Measurements from ENCODE around the gene HSPE1.

Gene HSPE1

GRCh38 chr2:197455428-197455827, 44.8 kb upstream of the HSPE1 start:
- Histone ChIP-seq H3K27me3 (ENCODE audit: insufficient read depth, poor library complexity, severe bottlenecking) (no peaks in the 10 kb centered on the region), H3K27ac (replicated peaks) (no peak overlapping the region), H3K4me3 (replicated peaks; ENCODE audit: insufficient read depth, low read length) (no peak overlapping the region)
- DNase-seq (ENCODE audit: low read depth in 1 of 2, low spot score in 1 of 2) = no peak
- TF ChIP-seq SPI1 (IDR thresholded peaks at IDR 0.05; ENCODE audit: borderline replicate concordance, low read depth) (no peak), CTCF (IDR thresholded peaks at IDR 0.05; ENCODE audit: insufficient read depth, low read length) (no peak), GABPA (IDR thresholded peaks at IDR 0.05; ENCODE audit: low read depth) (no peak), POLR2AphosphoS5 (IDR thresholded peaks at IDR 0.05; ENCODE audit: low read depth) (no peak)
- TF ChIP-seq, protein P1, sequence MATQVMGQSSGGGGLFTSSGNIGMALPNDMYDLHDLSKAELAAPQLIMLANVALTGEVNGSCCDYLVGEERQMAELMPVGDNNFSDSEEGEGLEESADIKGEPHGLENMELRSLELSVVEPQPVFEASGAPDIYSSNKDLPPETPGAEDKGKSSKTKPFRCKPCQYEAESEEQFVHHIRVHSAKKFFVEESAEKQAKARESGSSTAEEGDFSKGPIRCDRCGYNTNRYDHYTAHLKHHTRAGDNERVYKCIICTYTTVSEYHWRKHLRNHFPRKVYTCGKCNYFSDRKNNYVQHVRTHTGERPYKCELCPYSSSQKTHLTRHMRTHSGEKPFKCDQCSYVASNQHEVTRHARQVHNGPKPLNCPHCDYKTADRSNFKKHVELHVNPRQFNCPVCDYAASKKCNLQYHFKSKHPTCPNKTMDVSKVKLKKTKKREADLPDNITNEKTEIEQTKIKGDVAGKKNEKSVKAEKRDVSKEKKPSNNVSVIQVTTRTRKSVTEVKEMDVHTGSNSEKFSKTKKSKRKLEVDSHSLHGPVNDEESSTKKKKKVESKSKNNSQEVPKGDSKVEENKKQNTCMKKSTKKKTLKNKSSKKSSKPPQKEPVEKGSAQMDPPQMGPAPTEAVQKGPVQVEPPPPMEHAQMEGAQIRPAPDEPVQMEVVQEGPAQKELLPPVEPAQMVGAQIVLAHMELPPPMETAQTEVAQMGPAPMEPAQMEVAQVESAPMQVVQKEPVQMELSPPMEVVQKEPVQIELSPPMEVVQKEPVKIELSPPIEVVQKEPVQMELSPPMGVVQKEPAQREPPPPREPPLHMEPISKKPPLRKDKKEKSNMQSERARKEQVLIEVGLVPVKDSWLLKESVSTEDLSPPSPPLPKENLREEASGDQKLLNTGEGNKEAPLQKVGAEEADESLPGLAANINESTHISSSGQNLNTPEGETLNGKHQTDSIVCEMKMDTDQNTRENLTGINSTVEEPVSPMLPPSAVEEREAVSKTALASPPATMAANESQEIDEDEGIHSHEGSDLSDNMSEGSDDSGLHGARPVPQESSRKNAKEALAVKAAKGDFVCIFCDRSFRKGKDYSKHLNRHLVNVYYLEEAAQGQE (IDR thresholded peaks at IDR 0.05; ENCODE audit: insufficient replicate concordance, low read depth) = no peak

DNA sequence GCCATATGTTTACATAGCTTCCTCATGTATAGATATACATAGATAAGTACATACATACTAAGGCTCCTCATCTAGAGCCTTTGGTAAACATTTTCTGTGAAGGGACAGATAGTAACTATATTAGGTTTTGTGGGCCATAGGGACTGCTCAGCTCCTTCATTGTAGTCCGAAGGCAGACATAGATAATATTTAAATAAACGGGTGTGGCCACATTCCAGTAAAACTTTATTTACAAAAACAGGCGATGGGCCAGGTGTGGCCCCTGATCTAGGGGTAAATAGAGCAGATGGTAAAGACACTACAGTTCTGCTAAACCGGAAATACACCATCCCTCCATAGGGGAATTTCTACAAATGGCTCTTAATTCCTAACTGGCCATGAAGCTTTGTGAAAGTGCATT, 39.5 kb upstream of the HSPE1 start:
- Histone ChIP-seq H3K27me3 (ENCODE audit: insufficient read depth, poor library complexity, severe bottlenecking) (no peaks in the 10 kb centered on the region), H3K27ac (replicated peaks) (no peak overlapping the region), H3K4me3 (replicated peaks; ENCODE audit: insufficient read depth, low read length) (no peak overlapping the region)
- no peak for TF ChIP-seq POLR2AphosphoS5 (IDR thresholded peaks at IDR 0.05; ENCODE audit: low read depth)
- no peak for DNase-seq (ENCODE audit: low read depth in 1 of 2, low spot score in 1 of 2)

DNA sequence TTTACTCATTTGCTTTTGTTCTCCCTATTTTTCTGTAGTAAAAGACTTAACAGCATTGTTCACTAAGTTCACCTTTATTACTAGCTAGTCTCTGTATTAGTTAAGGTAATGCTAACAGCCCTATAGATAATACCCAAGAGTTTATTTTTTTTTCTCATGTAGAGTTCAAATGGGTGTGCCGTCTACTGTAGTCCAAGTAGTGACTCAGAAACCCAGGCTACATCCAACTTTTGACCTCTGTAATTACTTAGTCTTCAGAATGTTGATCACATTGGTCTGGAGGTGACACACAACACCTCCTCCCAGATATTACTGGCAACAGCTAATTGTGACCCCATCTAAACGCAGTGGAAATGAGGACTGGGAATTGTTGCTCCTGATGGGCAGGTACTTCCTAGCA, 39.1 kb upstream of the HSPE1 start:
- H3K4me3 ChIP-seq (replicated peaks; ENCODE audit: insufficient read depth, low read length) = no peak overlapping the region
- DNase-seq (ENCODE audit: low read depth in 1 of 2, low spot score in 1 of 2) = no peak
- TF ChIP-seq SPI1 (IDR thresholded peaks at IDR 0.05; ENCODE audit: borderline replicate concordance, low read depth) (no peak), POLR2AphosphoS5 (IDR thresholded peaks at IDR 0.05; ENCODE audit: low read depth) (no peak), GABPA (IDR thresholded peaks at IDR 0.05; ENCODE audit: low read depth) (no peak), CTCF (IDR thresholded peaks at IDR 0.05; ENCODE audit: insufficient read depth, low read length) (no peak)
- TF ChIP-seq, protein P1 (IDR thresholded peaks at IDR 0.05; ENCODE audit: insufficient replicate concordance, low read depth) = no peak
- no peak overlapping the region for H3K27ac ChIP-seq (replicated peaks)
- H3K27me3 ChIP-seq (ENCODE audit: insufficient read depth, poor library complexity, severe bottlenecking) = no peaks in the 10 kb centered on the region

GRCh38 chr2:197464175-197464574, 36.0 kb upstream of the HSPE1 start:
- H3K27ac ChIP-seq (replicated peaks) = no peak overlapping the region
- TF ChIP-seq SPI1 (IDR thresholded peaks at IDR 0.05; ENCODE audit: borderline replicate concordance, low read depth) (no peak), GABPA (IDR thresholded peaks at IDR 0.05; ENCODE audit: low read depth) (no peak), CTCF (IDR thresholded peaks at IDR 0.05; ENCODE audit: insufficient read depth, low read length) (no peak), POLR2AphosphoS5 (IDR thresholded peaks at IDR 0.05; ENCODE audit: low read depth) (no peak)
- TF ChIP-seq, protein P1 (IDR thresholded peaks at IDR 0.05; ENCODE audit: insufficient replicate concordance, low read depth) = no peak

More at GRCh38 chr2:197464175-197464574, 36.0 kb upstream of the HSPE1 start:
- Histone ChIP-seq H3K4me3 (replicated peaks; ENCODE audit: insufficient read depth, low read length) (no peak overlapping the region), H3K27me3 (ENCODE audit: insufficient read depth, poor library complexity, severe bottlenecking) (no peaks in the 10 kb centered on the region)
- no peak for DNase-seq (ENCODE audit: low read depth in 1 of 2, low spot score in 1 of 2)
